HCT116 (cell line): ENCODE data around the gene HLA-DMA. TPM values are rescaled to one million over a fixed set of nuclear protein-coding genes. Genes with fewer than 3 reads are reported as not detected.

ENCODE experiments used
- ATAC-seq: fragments of 200-7000 bp; cut with Tn5 transposase; 2 replicates; pipeline ENCODE4 v1.9.1; 2020; ENCODE audit warnings: mild to moderate bottlenecking, moderate library complexity
- BruUV-seq: library from RNA; stranded (reverse); fragments of 400-500 nt; replicated peaks from 2 replicates; lab custom pipeline; 2021; lab: Mats Ljungman, UMichigan
- CTCF ChIA-PET: fragments of 300-600 bp; sonication (Branson Sonifier 250); formaldehyde crosslinking; loops from one replicate; lab custom pipeline; 2021; ENCODE audit warnings: antibody characterized with exemption; lab: Charles Lee
- POLR2A ChIA-PET: fragments of 300-600, 350-600 bp; sonication (Branson Sonifier 250); formaldehyde crosslinking; loops from one replicate; lab custom pipeline; 2021; ENCODE audit warnings: antibody characterized with exemption; lab: Charles Lee
- RAD21 ChIA-PET, 2 experiments: fragments of 300-600 bp; sonication (Branson Sonifier 250); formaldehyde crosslinking; loops; one replicate each; lab custom pipeline; 2023; ENCODE audit warnings: low total read pairs in 2 of 2; ENCODE audit not compliant: uncharacterized antibody in 2 of 2, unreplicated experiment in 2 of 2, low non-redundant PET in 1 of 2; lab: Charles Lee
- DNase-seq: peaks from one replicate; pipeline ENCODE4 v3.0.0-alpha.2; 2010; ENCODE audit warnings: low read depth, low spot score
- H2AFZ ChIP-seq: fragments of 200-600 bp; shearing (Covaris generic), sonication (generic); 2 replicates; pipeline ENCODE4 v1.6.1; 2017; ENCODE audit warnings: low read depth, mixed run types, mixed read lengths, antibody characterized with exemption, low read length; ENCODE audit not compliant: poor library complexity, severe bottlenecking
- H3K27ac ChIP-seq: 2 replicates; pipeline ENCODE4 v1.5.1; 2012; ENCODE audit warnings: low read depth, low read length
- H3K27me3 ChIP-seq: fragments of 200-600 bp; sonication (generic); 2 replicates; pipeline ENCODE4 v1.6.1; 2016; ENCODE audit warnings: mixed run types, low read length, mixed read lengths; ENCODE audit not compliant: insufficient read depth
- H3K36me3 ChIP-seq, 2 experiments: fragments of 200-500 bp in 1 of 2; fragments of 200-600 bp in 1 of 2; sonication (Bioruptor generic) in 1 of 2; sonication (generic) in 1 of 2; 2 replicates each; pipeline versions ENCODE4 v1.5.1 to v1.6.1; 2014 to 2016; ENCODE audit warnings: low read length in 2 of 2, inconsistent platforms in 1 of 2, mixed read lengths in 1 of 2, mixed run types in 1 of 2; ENCODE audit not compliant: insufficient read depth in 2 of 2, control insufficient read depth in 1 of 2
- H3K4me1 ChIP-seq, 2 experiments: fragments of 200-600 bp in 1 of 2; sonication (generic) in 1 of 2; 2 replicates each; pipeline versions ENCODE4 v1.5.1 to v1.6.1; 2012 to 2017; ENCODE audit warnings: low read length in 2 of 2, inconsistent platforms in 1 of 2, mild to moderate bottlenecking in 1 of 2, mixed read lengths in 1 of 2, mixed run types in 1 of 2, moderate library complexity in 1 of 2; ENCODE audit not compliant: insufficient read depth in 2 of 2, control insufficient read depth in 1 of 2
- H3K4me2 ChIP-seq: fragments of 200-600 bp; sonication (generic); 2 replicates; pipeline ENCODE4 v1.6.1; 2017; ENCODE audit warnings: mixed run types, low read length, mixed read lengths
- H3K4me3 ChIP-seq, 2 experiments: fragments of 200-600 bp in 1 of 2; sonication (generic) in 1 of 2; replicated peaks in 1 of 2; 2 replicates each; pipeline ENCODE4 v1.5.1; 2011 to 2016; ENCODE audit warnings: low read length in 2 of 2, control low read depth in 1 of 2, low read depth in 1 of 2, mild to moderate bottlenecking in 1 of 2, mixed read lengths in 1 of 2, mixed run types in 1 of 2
- H3K79me2 ChIP-seq: fragments of 200-600 bp; sonication (generic); 2 replicates; pipeline ENCODE4 v1.6.1; 2017; ENCODE audit warnings: mild to moderate bottlenecking, mixed run types, low read length, moderate library complexity, mixed read lengths; ENCODE audit not compliant: insufficient read depth
- H3K9ac ChIP-seq: fragments of 200-600 bp; sonication (generic); 2 replicates; pipeline ENCODE4 v1.6.1; 2016; ENCODE audit warnings: low read length, mixed read lengths
- H3K9me2 ChIP-seq: fragments of 200-600 bp; sonication (generic), shearing (Covaris generic); 2 replicates; pipeline ENCODE4 v1.6.1; 2017; ENCODE audit warnings: mixed run types, mild to moderate bottlenecking, moderate library complexity; ENCODE audit not compliant: insufficient read depth
- H3K9me3 ChIP-seq, 2 experiments: fragments of 200-500 bp in 1 of 2; fragments of 200-600 bp in 1 of 2; sonication (Bioruptor generic) in 1 of 2; sonication (generic) in 1 of 2; 2 replicates each; pipeline ENCODE4 v1.6.1; 2014 to 2017; ENCODE audit warnings: low read length in 2 of 2, mixed read lengths in 2 of 2, inconsistent platforms in 1 of 2, low read depth in 1 of 2, mild to moderate bottlenecking in 1 of 2, mixed run types in 1 of 2, moderate library complexity in 1 of 2; ENCODE audit not compliant: control insufficient read depth in 1 of 2, insufficient read depth in 1 of 2
- H4K20me1 ChIP-seq: fragments of 200-600 bp; sonication (generic), shearing (Covaris generic); 2 replicates; pipeline ENCODE4 v1.6.1; 2017; ENCODE audit warnings: mixed run types, mild to moderate bottlenecking, moderate library complexity; ENCODE audit not compliant: insufficient read depth
- CEBPB ChIP-seq: IDR thresholded peaks from 2 replicates; pipeline ENCODE4 v1.6.1; 2012; ENCODE audit warnings: low read depth
- CTCF ChIP-seq, 3 experiments: fragments of 200-600 bp in 1 of 3; sonication (generic) in 1 of 3; IDR thresholded peaks in 2 of 3; conservative IDR thresholded peaks in 1 of 3; 2 replicates each; pipeline ENCODE4 v1.5.1; 2012 to 2017; ENCODE audit warnings: low read depth in 2 of 3, low read length in 2 of 3, antibody characterized with exemption in 1 of 3, borderline replicate concordance in 1 of 3, control low read depth in 1 of 3, mild to moderate bottlenecking in 1 of 3, mixed read lengths in 1 of 3, mixed run types in 1 of 3, moderate library complexity in 1 of 3; ENCODE audit not compliant: insufficient read depth in 1 of 3
- ELF1 ChIP-seq: IDR thresholded peaks from 2 replicates; pipeline ENCODE4 v1.6.1; 2012; ENCODE audit warnings: low read depth, borderline replicate concordance
- EZH2 ChIP-seq: fragments of 200-600 bp; sonication (generic); IDR thresholded peaks from 2 replicates; pipeline ENCODE4 v1.6.1; 2017; ENCODE audit warnings: antibody characterized with exemption, mixed run types
- EZH2phosphoT487 ChIP-seq: fragments of 200-600 bp; IDR thresholded peaks from 2 replicates; pipeline ENCODE4 v1.6.1; 2018; ENCODE audit warnings: antibody characterized with exemption, borderline replicate concordance
- RAD21 ChIP-seq: IDR thresholded peaks from 2 replicates; pipeline ENCODE4 v1.6.1; 2012; ENCODE audit warnings: low read depth, mild to moderate bottlenecking
- YY1 ChIP-seq: IDR thresholded peaks from 2 replicates; pipeline ENCODE4 v1.6.1; 2011; ENCODE audit warnings: low read length, low read depth, moderate library complexity, mild to moderate bottlenecking; ENCODE audit not compliant: insufficient replicate concordance; ENCODE audit errors: extremely low read depth
- ZNF274 ChIP-seq: fragments of 200-500 bp; sonication (Bioruptor generic); IDR thresholded peaks from 2 replicates; pipeline ENCODE4 v1.6.1; 2014; ENCODE audit warnings: mild to moderate bottlenecking, low read depth, low read length, inconsistent platforms
- intact Hi-C: fragments of 100-400 bp; cut with micrococcal nuclease; formaldehyde crosslinking; loops from 2 replicates; pipeline ENCODE4 v1.10.0; 2022
- total RNA-seq: library from RNA; stranded (reverse); gene quantifications from one replicate; pipeline ENCODE4 v1.2.1, GENCODE V29; 2021; ENCODE audit not compliant: unreplicated experiment
- TF ChIP-seq, protein P1 (sequence below): IDR thresholded peaks from 2 replicates; pipeline ENCODE4 v1.6.1; 2012; ENCODE audit warnings: low read depth
- TF ChIP-seq, protein P2 (sequence below): IDR thresholded peaks from 2 replicates; pipeline ENCODE4 v1.6.1; 2012

HLA-DMA gene
- total RNA-seq, 1 experiment from 2014 or later = 12.1 TPM

DNA sequence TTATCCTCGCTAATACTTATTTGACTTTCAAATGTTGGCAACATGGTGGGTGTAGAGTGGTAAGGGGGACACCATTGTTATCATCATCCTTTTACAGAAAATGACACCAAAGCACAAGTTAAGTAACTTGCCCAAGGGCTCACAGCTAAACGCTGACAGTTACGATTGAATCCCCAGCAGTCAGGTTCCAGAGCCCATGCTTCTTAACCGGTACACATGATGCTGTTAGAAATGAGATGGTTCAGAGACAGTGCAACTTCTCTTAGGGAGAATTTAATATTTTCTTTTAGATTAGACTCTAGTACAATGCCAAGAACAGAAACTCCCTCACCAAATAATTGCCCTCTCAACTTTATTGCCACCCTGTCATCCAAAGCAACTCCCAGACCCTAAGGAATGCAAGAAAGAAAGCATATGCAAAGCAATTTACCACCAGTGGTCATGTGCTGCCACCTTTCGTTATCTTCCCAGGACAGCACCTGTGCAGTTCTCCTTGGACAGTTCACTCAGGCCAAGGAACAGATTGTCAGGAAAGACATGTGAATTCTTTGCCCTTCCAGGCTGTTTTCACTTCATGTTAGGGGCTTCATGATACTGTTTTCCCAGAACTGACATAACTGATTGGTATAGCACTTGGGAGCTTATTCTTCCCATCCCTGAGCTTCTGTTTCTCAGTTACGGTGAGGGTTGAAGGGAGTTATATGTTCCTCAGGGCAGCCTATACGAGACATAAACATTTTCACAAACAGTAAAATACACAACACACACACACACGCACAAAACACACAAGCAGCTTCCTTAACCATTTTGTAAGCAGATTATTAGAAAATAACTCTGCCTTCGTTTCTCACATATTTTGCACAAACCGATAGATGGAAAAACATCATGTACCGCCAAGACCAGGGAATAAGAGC lies 5.1 kb downstream of the HLA-DMA start:
- DNase-seq (peak; percentile 48), ATAC-seq (peak; percentile 94)
- Histone ChIP-seq H3K4me2 (no peak overlapping the region), H3K9me3 (no peaks in the 10 kb centered on the region), H3K9ac (no peak overlapping the region), H3K4me3 (no peak overlapping the region), H3K79me2 (no peaks in the 10 kb centered on the region), H2AFZ (no peak overlapping the region), H3K27me3 (no peaks in the 10 kb centered on the region), H3K36me3 (no peaks in the 10 kb centered on the region), H3K4me1 (peaks cover 0 to 4% of the 10 kb centered on the region in 2 experiments; a peak in 2 of 4 replicates), H3K27ac (no peak overlapping the region), H3K9me2 (no peaks in the 10 kb centered on the region)
- CTCF ChIA-PET = interaction anchor here (0.7 to 1.1 kb wide), 4 partner anchors 14 to 109 kb away, joined by 3 to 4 read pairs (median 3); partner anchors contain the start of gene TAP2
- no TSS peak for BruUV-seq
- intact Hi-C loops = loop anchor here (1.0 to 5.0 kb wide), 2 partner anchors 63 to 111 kb away; partner anchors contain the start of gene TAP2
- TF ChIP-seq RAD21 (peak; percentile 89), EZH2phosphoT487 (no peak), CTCF (IDR thresholded peaks at IDR 0.05 in 2 of 3, conservative IDR thresholded peaks at IDR 0.05 in 1 of 3; ENCODE audit: borderline replicate concordance in 1 of 3, insufficient read depth in 1 of 3, low read depth in 2 of 3, low read length in 2 of 3) (peak; percentile 64 to 78 (median 70)), CEBPB (no peak), ZNF274 (no peak), ELF1 (no peak), EZH2 (no peak), YY1 (no peak)
- TF ChIP-seq, protein P1, sequence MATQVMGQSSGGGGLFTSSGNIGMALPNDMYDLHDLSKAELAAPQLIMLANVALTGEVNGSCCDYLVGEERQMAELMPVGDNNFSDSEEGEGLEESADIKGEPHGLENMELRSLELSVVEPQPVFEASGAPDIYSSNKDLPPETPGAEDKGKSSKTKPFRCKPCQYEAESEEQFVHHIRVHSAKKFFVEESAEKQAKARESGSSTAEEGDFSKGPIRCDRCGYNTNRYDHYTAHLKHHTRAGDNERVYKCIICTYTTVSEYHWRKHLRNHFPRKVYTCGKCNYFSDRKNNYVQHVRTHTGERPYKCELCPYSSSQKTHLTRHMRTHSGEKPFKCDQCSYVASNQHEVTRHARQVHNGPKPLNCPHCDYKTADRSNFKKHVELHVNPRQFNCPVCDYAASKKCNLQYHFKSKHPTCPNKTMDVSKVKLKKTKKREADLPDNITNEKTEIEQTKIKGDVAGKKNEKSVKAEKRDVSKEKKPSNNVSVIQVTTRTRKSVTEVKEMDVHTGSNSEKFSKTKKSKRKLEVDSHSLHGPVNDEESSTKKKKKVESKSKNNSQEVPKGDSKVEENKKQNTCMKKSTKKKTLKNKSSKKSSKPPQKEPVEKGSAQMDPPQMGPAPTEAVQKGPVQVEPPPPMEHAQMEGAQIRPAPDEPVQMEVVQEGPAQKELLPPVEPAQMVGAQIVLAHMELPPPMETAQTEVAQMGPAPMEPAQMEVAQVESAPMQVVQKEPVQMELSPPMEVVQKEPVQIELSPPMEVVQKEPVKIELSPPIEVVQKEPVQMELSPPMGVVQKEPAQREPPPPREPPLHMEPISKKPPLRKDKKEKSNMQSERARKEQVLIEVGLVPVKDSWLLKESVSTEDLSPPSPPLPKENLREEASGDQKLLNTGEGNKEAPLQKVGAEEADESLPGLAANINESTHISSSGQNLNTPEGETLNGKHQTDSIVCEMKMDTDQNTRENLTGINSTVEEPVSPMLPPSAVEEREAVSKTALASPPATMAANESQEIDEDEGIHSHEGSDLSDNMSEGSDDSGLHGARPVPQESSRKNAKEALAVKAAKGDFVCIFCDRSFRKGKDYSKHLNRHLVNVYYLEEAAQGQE = no peak
- TF ChIP-seq, protein P2, sequence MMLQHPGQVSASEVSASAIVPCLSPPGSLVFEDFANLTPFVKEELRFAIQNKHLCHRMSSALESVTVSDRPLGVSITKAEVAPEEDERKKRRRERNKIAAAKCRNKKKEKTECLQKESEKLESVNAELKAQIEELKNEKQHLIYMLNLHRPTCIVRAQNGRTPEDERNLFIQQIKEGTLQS = no peak
- TF ChIP-seq, all 23 proteins: peak for 2
- H4K20me1 ChIP-seq = no peaks in the 10 kb centered on the region
- ChIA-PET POLR2A (interaction anchor here (1.5 kb wide), 1 partner anchor 24 kb away, joined by 4 read pairs; no protein-coding TSS in a partner anchor), RAD21 (interaction anchor here in 1 of 2 experiments (0.8 kb wide), 1 partner anchor 62 kb away, joined by 4 read pairs; no protein-coding TSS in a partner anchor)
